Measurements from ENCODE around the gene ZRANB3. TPM values are rescaled to one million over a fixed set of nuclear protein-coding genes. Genes with fewer than 3 reads are reported as not detected.
"Not testable (repeated sequence)": the region's sequence is repeated elsewhere in the genome, so short reads cannot be mapped to it uniquely, and the experiment has no call there.

The ZRANB3 gene
- total RNA-seq, 1 experiment from 2014 or later, result 12.6 TPM

GRCh38 chr2:135144343-135144742 lies 386.7 kb downstream of the ZRANB3 start:
- no peaks in the 10 kb centered on the region for H3K4me1 ChIP-seq (ENCODE audit: low read length)
- H3K27me3 ChIP-seq (ENCODE audit: low read length), result no peaks in the 10 kb centered on the region
- H3K9ac ChIP-seq (ENCODE audit: low read length), result no peak overlapping the region
- no peak for DNase-seq
- H3K4me3 ChIP-seq (ENCODE audit: low read length), result no peak overlapping the region
- no peak overlapping the region for H3K4me2 ChIP-seq (ENCODE audit: low read depth, low read length, poor library complexity, severe bottlenecking)
- peaks cover 3% of the 10 kb centered on the region; the same call in 1 of the 2 replicates for H3K9me3 ChIP-seq (ENCODE audit: low read length)
- peaks cover 73% of the 10 kb centered on the region for H3K79me2 ChIP-seq (ENCODE audit: low read length)
- H4K20me1 ChIP-seq (ENCODE audit: insufficient read depth, low read depth, low read length), result no peaks in the 10 kb centered on the region
- H3K36me3 ChIP-seq (ENCODE audit: insufficient read depth, low read length), result peaks cover 29% of the 10 kb centered on the region
- H3K27ac ChIP-seq (ENCODE audit: low read length), result no peak overlapping the region
- no peaks in the 10 kb centered on the region for H3K9me2 ChIP-seq (replicated peaks; ENCODE audit: insufficient read depth, low read length)
- H2AFZ ChIP-seq (ENCODE audit: low read length), result no peak overlapping the region

- peaks cover 38% of the 10 kb centered on the region for H3K36me3 ChIP-seq (ENCODE audit: insufficient read depth, low read length)
- H2AFZ ChIP-seq (ENCODE audit: low read length), result no peak overlapping the region
- no peaks in the 10 kb centered on the region for H4K20me1 ChIP-seq (ENCODE audit: insufficient read depth, low read depth, low read length)
- no peak for DNase-seq
- H3K4me1 ChIP-seq (ENCODE audit: low read length), result no peaks in the 10 kb centered on the region
- H3K27ac ChIP-seq (ENCODE audit: low read length), result no peak overlapping the region
- no peak overlapping the region for H3K4me3 ChIP-seq (ENCODE audit: low read length)
- H3K4me2 ChIP-seq (ENCODE audit: low read depth, low read length, poor library complexity, severe bottlenecking), result no peak overlapping the region
- peaks cover 3% of the 10 kb centered on the region; the same call in 1 of the 2 replicates for H3K9me3 ChIP-seq (ENCODE audit: low read length)
- H3K79me2 ChIP-seq (ENCODE audit: low read length), result peaks cover 68% of the 10 kb centered on the region
- no peak overlapping the region for H3K9ac ChIP-seq (ENCODE audit: low read length)
- no peaks in the 10 kb centered on the region for H3K27me3 ChIP-seq (ENCODE audit: low read length)
- H3K9me2 ChIP-seq (replicated peaks; ENCODE audit: insufficient read depth, low read length), result no peaks in the 10 kb centered on the region
These were observed 388.7 kb downstream of the ZRANB3 start for GRCh38 chr2:135142323-135142722.

DNA sequence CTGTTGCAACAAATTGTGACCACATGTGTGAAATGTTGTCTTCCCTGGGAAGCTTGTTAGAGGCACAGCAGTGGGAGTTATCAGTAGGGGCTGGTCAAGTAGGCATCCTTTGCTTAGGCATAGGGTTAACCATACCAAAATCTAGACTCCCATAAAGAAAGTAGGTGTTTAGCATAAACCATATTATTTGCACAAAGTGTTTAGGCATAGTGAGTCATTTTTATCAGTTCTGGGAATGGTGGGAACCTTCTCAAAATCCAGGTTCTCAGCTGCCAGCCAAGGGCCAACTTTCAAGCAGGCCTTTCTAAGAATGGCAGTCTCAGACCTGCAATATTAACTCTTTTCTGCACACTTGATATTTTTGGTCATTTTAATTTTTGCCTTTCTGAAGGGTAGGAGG lies 390.4 kb downstream of the ZRANB3 start:
- no peaks in the 10 kb centered on the region for H3K9me2 ChIP-seq (replicated peaks; ENCODE audit: insufficient read depth, low read length)
- no peaks in the 10 kb centered on the region for H4K20me1 ChIP-seq (ENCODE audit: insufficient read depth, low read depth, low read length)
- DNase-seq, result no peak
- H3K27ac ChIP-seq (ENCODE audit: low read length), result no peak overlapping the region
- no peak overlapping the region for H3K4me3 ChIP-seq (ENCODE audit: low read length)
- H3K4me2 ChIP-seq (ENCODE audit: low read depth, low read length, poor library complexity, severe bottlenecking), result no peak overlapping the region
- no peaks in the 10 kb centered on the region for H3K4me1 ChIP-seq (ENCODE audit: low read length)
- H2AFZ ChIP-seq (ENCODE audit: low read length), result no peak overlapping the region
- H3K27me3 ChIP-seq (ENCODE audit: low read length), result no peaks in the 10 kb centered on the region
- H3K79me2 ChIP-seq (ENCODE audit: low read length), result peaks cover 53% of the 10 kb centered on the region
- H3K9me3 ChIP-seq (ENCODE audit: low read length), result peaks cover 3% of the 10 kb centered on the region; the same call in 1 of the 2 replicates
- no peak overlapping the region for H3K9ac ChIP-seq (ENCODE audit: low read length)
- H3K36me3 ChIP-seq (ENCODE audit: insufficient read depth, low read length), result peaks cover 48% of the 10 kb centered on the region

- Histone ChIP-seq H3K9me3 (ENCODE audit: low read length) (no peaks in the 10 kb centered on the region), H3K79me2 (ENCODE audit: low read length) (no peaks in the 10 kb centered on the region; the same call in 1 of the 2 replicates), H2AFZ (ENCODE audit: low read length) (no peak overlapping the region), H3K9me2 (replicated peaks; ENCODE audit: insufficient read depth, low read length) (no peaks in the 10 kb centered on the region), H3K27ac (ENCODE audit: low read length) (no peak overlapping the region), H3K36me3 (ENCODE audit: insufficient read depth, low read length) (peaks cover 51% of the 10 kb centered on the region; the same call in 1 of the 2 replicates), H3K4me1 (ENCODE audit: low read length) (no peaks in the 10 kb centered on the region), H3K9ac (ENCODE audit: low read length) (no peak overlapping the region), H3K4me2 (ENCODE audit: low read depth, low read length, poor library complexity, severe bottlenecking) (no peak overlapping the region), H3K4me3 (ENCODE audit: low read length) (no peak overlapping the region), H4K20me1 (ENCODE audit: insufficient read depth, low read depth, low read length) (no peaks in the 10 kb centered on the region), H3K27me3 (ENCODE audit: low read length) (no peaks in the 10 kb centered on the region)
- DNase-seq, result no peak
These were observed 398.7 kb downstream of the ZRANB3 start for GRCh38 chr2:135132314-135132713.

DNA sequence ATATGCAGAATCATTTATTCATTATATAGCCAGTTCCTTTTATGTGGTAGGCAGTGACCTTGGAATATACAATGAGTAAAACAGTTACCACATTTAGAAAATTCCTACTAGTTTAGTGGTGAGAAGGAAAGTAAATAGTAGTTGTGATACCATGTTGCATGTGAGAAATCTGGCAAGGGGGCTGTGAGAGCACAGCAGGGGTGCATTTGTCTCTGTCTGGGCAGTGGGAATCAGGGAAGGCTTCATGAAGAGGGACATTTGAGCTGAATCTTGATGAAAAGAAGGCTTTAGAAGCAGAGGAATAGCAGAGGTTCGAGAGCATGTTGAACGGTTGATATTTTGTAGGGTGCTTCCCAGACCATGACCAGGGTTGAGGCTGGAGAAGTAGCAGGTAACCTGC lies 400.3 kb downstream of the ZRANB3 start:
- Histone ChIP-seq H4K20me1 (ENCODE audit: insufficient read depth, low read depth, low read length) (no peaks in the 10 kb centered on the region), H3K4me3 (ENCODE audit: low read length) (no peak overlapping the region), H3K9ac (ENCODE audit: low read length) (no peak overlapping the region), H3K79me2 (ENCODE audit: low read length) (no peaks in the 10 kb centered on the region; the same call in 1 of the 2 replicates), H3K9me3 (ENCODE audit: low read length) (no peaks in the 10 kb centered on the region), H3K36me3 (ENCODE audit: insufficient read depth, low read length) (peaks cover 51% of the 10 kb centered on the region; the same call in 1 of the 2 replicates), H3K4me2 (ENCODE audit: low read depth, low read length, poor library complexity, severe bottlenecking) (no peak overlapping the region), H3K4me1 (ENCODE audit: low read length) (no peaks in the 10 kb centered on the region), H2AFZ (ENCODE audit: low read length) (no peak overlapping the region), H3K27ac (ENCODE audit: low read length) (no peak overlapping the region), H3K9me2 (replicated peaks; ENCODE audit: insufficient read depth, low read length) (no peaks in the 10 kb centered on the region), H3K27me3 (ENCODE audit: low read length) (no peaks in the 10 kb centered on the region)
- DNase-seq, result no peak

- no peak for DNase-seq
- Histone ChIP-seq H3K9me3 (ENCODE audit: low read length) (no peaks in the 10 kb centered on the region), H3K27me3 (ENCODE audit: low read length) (no peaks in the 10 kb centered on the region), H3K36me3 (ENCODE audit: insufficient read depth, low read length) (peaks cover 43% of the 10 kb centered on the region; the same call in 1 of the 2 replicates), H3K9ac (ENCODE audit: low read length) (no peak overlapping the region), H3K4me1 (ENCODE audit: low read length) (no peaks in the 10 kb centered on the region), H3K27ac (ENCODE audit: low read length) (no peak overlapping the region), H3K79me2 (ENCODE audit: low read length) (peaks cover 3% of the 10 kb centered on the region; the same call in 1 of the 2 replicates), H4K20me1 (ENCODE audit: insufficient read depth, low read depth, low read length) (no peaks in the 10 kb centered on the region), H2AFZ (ENCODE audit: low read length) (no peak overlapping the region), H3K9me2 (replicated peaks; ENCODE audit: insufficient read depth, low read length) (no peaks in the 10 kb centered on the region), H3K4me2 (ENCODE audit: low read depth, low read length, poor library complexity, severe bottlenecking) (no peak overlapping the region), H3K4me3 (ENCODE audit: low read length) (no peak overlapping the region)
These were observed 405.1 kb downstream of the ZRANB3 start for GRCh38 chr2:135125940-135126339.

DNA sequence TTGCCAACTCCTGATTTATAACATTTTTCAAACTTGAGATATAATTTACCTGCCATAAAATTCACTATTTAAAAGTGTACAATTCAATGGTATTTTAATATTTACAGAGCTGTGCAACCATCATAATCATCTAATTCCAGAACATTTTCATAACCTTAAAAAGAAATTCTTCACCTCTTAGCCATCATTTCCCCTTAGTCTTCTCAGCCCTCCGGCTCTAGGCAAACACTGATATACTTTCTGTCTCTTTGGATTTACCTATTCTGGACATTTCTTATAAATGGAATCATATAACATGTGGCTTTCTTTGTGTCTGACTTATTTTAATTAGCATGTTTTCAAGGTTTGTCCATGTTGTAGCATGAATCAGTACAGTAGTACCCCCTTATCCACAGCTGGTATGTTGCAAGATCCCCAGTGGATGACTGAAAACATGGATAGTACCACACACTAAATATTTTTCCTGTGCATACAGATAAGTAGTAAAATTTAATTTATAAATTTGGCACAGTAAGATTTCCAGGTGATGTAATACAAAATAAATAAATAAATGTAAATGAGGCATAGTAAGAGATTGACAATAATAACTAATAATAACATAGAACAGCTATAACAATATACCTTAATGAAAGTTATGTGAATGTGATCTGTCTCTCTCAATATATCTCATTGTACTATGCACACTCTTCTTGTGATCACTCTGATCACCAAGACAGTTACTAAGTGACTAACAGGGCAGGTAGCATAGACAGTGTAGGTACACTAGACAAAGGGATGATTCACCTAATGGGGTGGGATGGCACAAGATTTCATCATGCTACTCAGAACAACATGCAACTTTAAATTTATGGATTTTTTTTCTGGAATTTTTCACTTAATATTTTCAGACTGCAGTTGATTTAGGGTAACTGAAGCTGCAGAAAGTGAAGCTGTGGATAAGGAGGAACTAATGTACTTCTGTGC lies 405.8 kb downstream of the ZRANB3 start:
- no peaks in the 10 kb centered on the region for H4K20me1 ChIP-seq (ENCODE audit: insufficient read depth, low read depth, low read length)
- no peak overlapping the region for H3K9ac ChIP-seq (ENCODE audit: low read length)
- DNase-seq, result no peak
- H3K27ac ChIP-seq (ENCODE audit: low read length), result no peak overlapping the region
- H2AFZ ChIP-seq (ENCODE audit: low read length), result no peak overlapping the region
- H3K79me2 ChIP-seq (ENCODE audit: low read length), result peaks cover 6% of the 10 kb centered on the region; the same call in 1 of the 2 replicates
- no peaks in the 10 kb centered on the region for H3K4me1 ChIP-seq (ENCODE audit: low read length)
- H3K4me2 ChIP-seq (ENCODE audit: low read depth, low read length, poor library complexity, severe bottlenecking), result no peak overlapping the region
- no peaks in the 10 kb centered on the region for H3K9me2 ChIP-seq (replicated peaks; ENCODE audit: insufficient read depth, low read length)
- no peaks in the 10 kb centered on the region for H3K9me3 ChIP-seq (ENCODE audit: low read length)
- H3K36me3 ChIP-seq (ENCODE audit: insufficient read depth, low read length), result peaks cover 40% of the 10 kb centered on the region; the same call in 1 of the 2 replicates
- H3K4me3 ChIP-seq (ENCODE audit: low read length), result no peak overlapping the region
- no peaks in the 10 kb centered on the region for H3K27me3 ChIP-seq (ENCODE audit: low read length)

GRCh38 chr2:135121658-135122039 lies 409.4 kb downstream of the ZRANB3 start:
- H3K9me2 ChIP-seq (replicated peaks; ENCODE audit: insufficient read depth, low read length); H3K4me3 ChIP-seq (ENCODE audit: low read length); H3K4me2 ChIP-seq (ENCODE audit: low read depth, low read length, poor library complexity, severe bottlenecking); H3K9me3 ChIP-seq (ENCODE audit: low read length); DNase-seq; H3K4me1 ChIP-seq (ENCODE audit: low read length); H3K9ac ChIP-seq (ENCODE audit: low read length); H2AFZ ChIP-seq (ENCODE audit: low read length); H3K27ac ChIP-seq (ENCODE audit: low read length); H3K27me3 ChIP-seq (ENCODE audit: low read length); H4K20me1 ChIP-seq (ENCODE audit: insufficient read depth, low read depth, low read length): not testable (repeated sequence)
- peaks cover 18% of the 10 kb centered on the region for H3K79me2 ChIP-seq (ENCODE audit: low read length)
- H3K36me3 ChIP-seq (ENCODE audit: insufficient read depth, low read length), result peaks cover 26% of the 10 kb centered on the region; the same call in 1 of the 2 replicates
